GM12801 (cell line): ENCODE results near the gene ALG12.

Experiments
- TF ChIP-seq, protein P1 (sequence below): IDR thresholded peaks from one replicate; pipeline ENCODE4 v1.5.1; 2011; ENCODE audit warnings: control low read depth; ENCODE audit not compliant: insufficient read length; ENCODE audit errors: extremely low read depth

The ALG12 gene

DNA sequence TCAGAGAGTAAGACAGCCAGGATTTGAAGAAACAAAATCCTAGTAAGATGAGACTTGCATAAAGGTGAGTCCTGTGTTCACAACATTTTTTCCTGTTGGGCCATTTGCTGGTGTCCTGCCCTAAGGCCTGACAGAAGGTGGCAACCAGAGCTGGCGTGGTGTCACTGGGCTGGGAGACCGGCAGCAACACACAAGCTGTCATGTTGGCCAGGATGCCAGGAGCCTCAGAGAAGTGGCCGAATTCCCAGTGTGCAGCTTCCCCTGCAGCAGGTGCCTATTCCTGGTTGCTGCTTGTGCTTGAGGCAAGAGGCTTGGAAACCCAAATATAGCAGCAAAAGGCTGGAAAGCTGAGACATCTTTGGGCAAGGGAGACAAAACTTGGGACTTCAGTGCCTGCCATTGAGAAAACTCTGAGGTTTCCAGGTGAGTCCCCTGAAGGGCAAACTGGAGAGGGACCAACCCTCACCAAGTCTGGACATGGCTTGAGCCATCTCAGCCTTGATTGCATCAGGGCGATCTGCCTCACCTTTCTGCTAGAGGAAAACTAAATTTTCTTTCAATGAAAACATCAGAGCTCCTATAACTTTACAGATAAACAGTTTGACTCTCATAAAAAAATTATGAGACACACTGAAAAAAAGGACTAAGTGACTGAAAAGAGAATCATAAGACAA, 25.9 kb downstream of the ALG12 start:
- TF ChIP-seq, protein P1, sequence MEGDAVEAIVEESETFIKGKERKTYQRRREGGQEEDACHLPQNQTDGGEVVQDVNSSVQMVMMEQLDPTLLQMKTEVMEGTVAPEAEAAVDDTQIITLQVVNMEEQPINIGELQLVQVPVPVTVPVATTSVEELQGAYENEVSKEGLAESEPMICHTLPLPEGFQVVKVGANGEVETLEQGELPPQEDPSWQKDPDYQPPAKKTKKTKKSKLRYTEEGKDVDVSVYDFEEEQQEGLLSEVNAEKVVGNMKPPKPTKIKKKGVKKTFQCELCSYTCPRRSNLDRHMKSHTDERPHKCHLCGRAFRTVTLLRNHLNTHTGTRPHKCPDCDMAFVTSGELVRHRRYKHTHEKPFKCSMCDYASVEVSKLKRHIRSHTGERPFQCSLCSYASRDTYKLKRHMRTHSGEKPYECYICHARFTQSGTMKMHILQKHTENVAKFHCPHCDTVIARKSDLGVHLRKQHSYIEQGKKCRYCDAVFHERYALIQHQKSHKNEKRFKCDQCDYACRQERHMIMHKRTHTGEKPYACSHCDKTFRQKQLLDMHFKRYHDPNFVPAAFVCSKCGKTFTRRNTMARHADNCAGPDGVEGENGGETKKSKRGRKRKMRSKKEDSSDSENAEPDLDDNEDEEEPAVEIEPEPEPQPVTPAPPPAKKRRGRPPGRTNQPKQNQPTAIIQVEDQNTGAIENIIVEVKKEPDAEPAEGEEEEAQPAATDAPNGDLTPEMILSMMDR, result no peak

DNA sequence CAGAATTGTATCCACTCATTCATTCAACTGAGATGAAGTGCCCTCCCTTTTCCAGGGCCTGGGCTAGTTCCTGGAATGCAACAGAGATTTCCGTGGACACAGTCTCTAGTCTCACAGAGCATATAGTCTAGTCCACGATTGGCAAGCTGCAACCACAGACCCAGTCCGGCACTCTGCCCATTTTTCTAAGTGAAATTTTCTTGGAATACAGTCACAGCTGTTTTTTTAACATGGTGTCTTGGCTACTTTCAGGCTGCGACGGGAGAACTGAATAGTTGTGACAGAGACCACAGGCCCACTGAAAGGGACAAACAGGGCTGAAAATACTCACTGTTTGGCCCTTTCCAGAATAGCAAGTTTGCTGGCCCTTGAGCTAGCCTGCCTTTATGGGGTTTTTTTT, 29.2 kb downstream of the ALG12 start:
- TF ChIP-seq, protein P1, result no peak

DNA sequence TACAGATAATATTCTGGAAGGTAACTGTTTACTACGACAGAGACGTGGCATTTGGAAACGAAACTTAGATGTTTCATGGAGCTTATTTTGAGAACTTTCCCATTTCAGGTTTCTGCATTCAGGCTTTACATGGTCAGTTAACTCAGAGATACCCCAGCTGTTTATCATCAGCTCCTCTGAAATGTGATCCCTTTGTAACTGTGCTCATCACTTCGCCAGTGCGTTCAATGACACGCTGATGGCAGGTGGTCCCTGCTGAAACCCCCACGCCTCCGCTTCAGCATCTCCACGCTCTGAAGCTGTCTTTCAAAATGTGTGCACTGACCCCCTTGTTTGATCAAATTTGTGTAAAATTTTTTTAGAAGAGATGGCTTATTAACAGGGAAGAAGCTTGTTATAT, 30.5 kb downstream of the ALG12 start:
- TF ChIP-seq, protein P1, result no peak

DNA sequence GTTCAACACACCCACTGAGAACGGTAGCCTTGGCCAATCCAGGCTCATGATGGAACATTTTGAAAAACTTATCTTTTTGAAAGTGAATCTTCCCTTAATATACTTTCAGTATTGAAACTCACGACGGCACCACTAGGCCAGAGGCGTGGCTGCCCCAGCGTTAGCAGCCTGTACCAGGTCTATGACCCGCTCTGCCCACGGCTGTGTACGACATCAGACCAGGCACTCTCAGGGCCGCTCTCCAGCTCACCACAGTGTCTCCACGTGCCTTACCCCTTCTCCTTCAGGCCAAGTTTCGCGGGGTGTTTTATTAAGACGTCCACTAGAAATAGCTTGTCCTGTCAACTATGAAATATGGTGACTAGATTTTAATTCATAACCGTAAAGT, 31.2 kb downstream of the ALG12 start:
- TF ChIP-seq, protein P1, result no peak

DNA sequence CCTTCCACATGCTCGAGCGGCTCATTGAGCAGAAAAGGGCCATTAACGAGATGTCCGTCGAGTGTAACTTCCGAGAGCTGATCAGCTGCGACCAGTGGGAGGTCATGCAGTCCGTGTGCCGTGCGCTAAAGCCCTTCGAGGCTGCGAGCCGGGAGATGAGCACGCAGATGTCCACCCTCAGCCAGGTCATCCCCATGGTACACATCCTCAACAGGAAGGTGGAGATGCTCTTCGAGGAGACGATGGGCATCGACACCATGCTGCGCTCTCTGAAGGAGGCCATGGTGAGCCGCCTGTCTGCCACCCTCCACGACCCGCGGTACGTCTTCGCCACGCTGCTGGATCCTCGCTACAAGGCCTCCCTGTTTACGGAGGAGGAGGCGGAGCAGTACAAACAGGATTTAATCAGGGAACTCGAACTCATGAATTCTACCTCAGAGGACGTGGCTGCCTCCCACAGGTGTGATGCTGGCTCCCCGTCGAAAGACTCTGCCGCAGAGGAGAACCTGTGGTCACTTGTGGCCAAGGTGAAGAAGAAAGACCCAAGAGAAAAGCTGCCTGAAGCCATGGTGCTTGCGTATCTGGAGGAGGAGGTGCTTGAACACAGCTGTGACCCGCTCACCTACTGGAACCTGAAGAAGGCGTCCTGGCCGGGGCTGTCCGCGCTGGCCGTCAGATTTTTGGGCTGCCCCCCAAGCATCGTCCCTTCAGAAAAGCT, 31.7 kb downstream of the ALG12 start:
- TF ChIP-seq, protein P1, result no peak

DNA sequence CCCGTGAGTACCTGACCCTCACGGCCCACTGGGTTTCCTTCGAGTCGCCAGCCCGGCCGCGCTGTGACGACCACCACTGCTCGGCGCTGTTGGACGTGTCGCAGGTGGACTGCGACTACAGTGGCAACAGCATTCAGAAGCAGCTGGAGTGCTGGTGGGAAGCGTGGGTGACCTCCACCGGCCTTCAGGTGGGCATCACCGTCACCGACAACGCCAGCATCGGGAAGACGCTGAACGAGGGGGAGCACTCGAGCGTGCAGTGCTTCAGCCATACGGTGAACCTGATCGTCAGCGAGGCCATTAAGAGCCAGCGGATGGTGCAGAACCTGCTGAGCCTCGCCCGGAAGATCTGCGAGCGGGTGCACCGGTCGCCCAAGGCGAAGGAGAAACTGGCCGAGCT, 32.4 kb downstream of the ALG12 start:
- TF ChIP-seq, protein P1, result no peak

DNA sequence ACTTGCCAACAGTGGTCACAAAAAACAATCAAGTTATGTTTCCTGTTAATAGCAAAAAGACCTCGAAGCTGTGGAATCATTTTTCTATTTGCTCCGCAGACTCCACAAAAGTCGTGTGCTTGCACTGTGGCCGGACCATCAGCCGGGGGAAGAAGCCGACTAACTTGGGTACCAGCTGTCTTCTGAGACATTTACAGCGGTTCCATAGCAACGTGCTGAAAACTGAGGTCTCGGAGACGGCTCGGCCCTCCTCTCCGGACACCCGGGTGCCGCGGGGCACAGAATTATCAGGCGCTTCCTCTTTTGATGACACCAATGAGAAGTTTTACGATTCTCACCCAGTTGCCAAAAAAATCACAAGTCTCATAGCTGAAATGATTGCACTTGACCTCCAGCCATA, 33.0 kb downstream of the ALG12 start:
- TF ChIP-seq, protein P1, result no peak
